ENCODE results near the gene DLG5.
"Not testable (repeated sequence)": the region's sequence is repeated elsewhere in the genome, so short reads cannot be mapped to it uniquely, and the experiment has no call there.

DLG5 gene

GRCh38 chr10:77789861-77790260 lies 136.7 kb downstream of the DLG5 start:
- DNase-seq, result no peak

- DNase-seq, result no peak
Measured at GRCh38 chr10:77789016-77789415, 137.5 kb downstream of the DLG5 start.

GRCh38 chr10:77788496-77789010 lies 138.0 kb downstream of the DLG5 start:
- DNase-seq, result no peak

GRCh38 chr10:77787440-77787839 lies 139.1 kb downstream of the DLG5 start:
- no peak for DNase-seq

GRCh38 chr10:77784856-77785255 lies 141.7 kb downstream of the DLG5 start:
- DNase-seq, result no peak

GRCh38 chr10:77782328-77783061 lies 144.1 kb downstream of the DLG5 start:
- DNase-seq, result no peak

- no peak for DNase-seq
Measured at GRCh38 chr10:77781451-77782327, 144.9 kb downstream of the DLG5 start.

- DNase-seq, result no peak
Measured at GRCh38 chr10:77780180-77780579, 146.4 kb downstream of the DLG5 start.

GRCh38 chr10:77776487-77776886 lies 150.1 kb downstream of the DLG5 start:
- no peak for DNase-seq

- no peak for DNase-seq
Measured at GRCh38 chr10:77774940-77775391, 151.6 kb downstream of the DLG5 start.

GRCh38 chr10:77773631-77774426 lies 152.7 kb downstream of the DLG5 start:
- DNase-seq, result no peak

- DNase-seq, result not testable (repeated sequence)
Measured at GRCh38 chr10:77772852-77773600, 153.5 kb downstream of the DLG5 start.

- DNase-seq, result no peak
Measured at GRCh38 chr10:77771851-77772250, 154.7 kb downstream of the DLG5 start.

GRCh38 chr10:77771450-77771849 lies 155.1 kb downstream of the DLG5 start:
- DNase-seq, result no peak

- no peak for DNase-seq
Measured at GRCh38 chr10:77770868-77771175, 155.7 kb downstream of the DLG5 start.

GRCh38 chr10:77770081-77770867 lies 156.3 kb downstream of the DLG5 start:
- no peak for DNase-seq

GRCh38 chr10:77768039-77768438 lies 158.5 kb downstream of the DLG5 start:
- DNase-seq, result no peak

GRCh38 chr10:77763453-77764430 lies 162.8 kb downstream of the DLG5 start:
- no peak for DNase-seq

- not testable (repeated sequence) for DNase-seq
Measured at GRCh38 chr10:77758406-77758805, 168.1 kb downstream of the DLG5 start.
